GM21423 (cell line): ENCODE results near the gene MPL.
"Not testable (repeated sequence)": the region's sequence is repeated elsewhere in the genome, so short reads cannot be mapped to it uniquely, and the experiment has no call there.

Source experiments
- ATAC-seq: cut with Tn5 transposase; IDR thresholded peaks from one replicate; pipeline ENCODE4 v1.9.1; 2021; ENCODE audit warnings: mild to moderate bottlenecking, moderate library complexity; ENCODE audit not compliant: unreplicated experiment

MPL gene

DNA sequence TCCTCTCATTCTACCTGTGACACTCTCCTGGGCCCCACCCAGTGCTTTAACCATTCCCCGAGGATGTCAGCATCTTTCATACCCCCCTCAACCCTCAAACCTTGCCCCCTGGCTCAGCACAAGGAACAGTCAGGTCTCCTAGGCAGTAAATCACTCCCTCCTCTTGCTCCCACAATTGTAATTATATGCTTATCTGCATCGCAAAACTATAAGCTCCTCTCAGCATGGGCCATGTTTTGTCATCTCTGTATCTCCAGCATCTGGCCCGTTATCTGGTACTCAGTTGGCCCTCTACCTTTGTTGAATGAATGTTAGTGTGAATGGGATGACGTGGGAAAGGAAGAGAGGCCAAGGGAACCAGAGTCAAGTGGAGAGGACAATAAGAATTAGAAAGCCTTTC lies 32.9 kb downstream of the MPL start:
- no peak for ATAC-seq

GRCh38 chr1:43372172-43372571 lies 34.6 kb downstream of the MPL start:
- ATAC-seq: no peak

DNA sequence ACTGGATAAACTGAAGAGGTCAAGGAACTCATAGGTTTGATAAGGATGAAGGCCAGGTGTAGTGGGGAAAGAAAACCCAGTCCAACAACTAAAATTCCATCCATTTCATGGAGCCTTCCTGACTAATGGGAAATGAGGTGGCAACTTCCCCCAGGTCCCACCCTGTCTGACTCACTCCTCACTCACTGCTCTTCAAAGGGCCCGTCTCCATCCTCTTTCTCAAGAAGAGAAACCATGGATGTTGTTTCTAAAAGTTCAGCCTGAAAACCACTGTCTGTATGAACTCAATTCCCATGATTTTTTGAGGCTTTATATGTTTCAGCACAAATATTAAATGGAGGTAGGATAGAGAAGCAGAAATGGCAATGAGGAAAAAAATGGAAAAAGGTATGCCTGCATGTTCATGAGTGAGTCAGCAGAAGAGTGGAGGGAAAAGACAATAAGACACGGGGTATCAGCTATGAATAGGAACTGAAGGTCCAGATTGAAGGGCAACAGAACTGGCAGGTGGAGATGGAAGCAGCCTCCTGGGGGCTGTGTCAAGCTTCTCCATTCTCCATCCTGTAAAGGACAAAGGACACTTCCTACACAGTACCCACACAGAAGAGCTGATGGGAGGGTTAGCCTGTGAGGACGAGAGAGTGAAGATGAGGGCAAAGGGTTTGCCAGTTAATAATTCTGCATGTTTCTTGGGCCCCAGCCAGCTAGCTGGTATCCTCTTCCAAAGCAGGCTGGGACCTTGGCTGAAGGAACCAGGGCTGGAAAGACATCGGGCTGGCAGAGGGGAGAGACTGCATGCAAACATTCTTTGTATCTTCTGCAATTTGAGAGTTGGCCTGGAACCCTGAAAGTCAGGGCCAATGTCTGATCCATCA lies 35.7 kb downstream of the MPL start:
- ATAC-seq: no peak

GRCh38 chr1:43376723-43377235 lies 39.2 kb downstream of the MPL start:
- ATAC-seq: no peak

DNA sequence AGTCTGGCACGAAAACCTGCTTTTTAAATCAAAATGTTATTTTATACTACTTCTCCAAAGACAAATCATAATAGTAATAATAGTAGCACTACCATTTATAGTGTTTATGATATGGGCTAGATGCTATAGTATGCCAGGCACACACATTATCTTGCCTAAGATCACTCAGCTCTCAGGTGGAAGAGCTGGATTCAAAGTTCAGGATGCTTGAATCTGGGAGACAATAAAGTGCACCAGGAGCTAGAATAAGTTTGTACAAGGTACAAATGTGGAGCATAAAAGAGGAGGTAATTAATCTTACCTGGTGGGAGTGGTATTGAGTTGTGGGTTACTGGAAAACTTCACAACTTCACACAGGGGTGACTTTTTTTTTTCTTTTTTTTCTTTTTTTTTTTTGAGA lies 40.2 kb downstream of the MPL start:
- ATAC-seq: no peak

DNA sequence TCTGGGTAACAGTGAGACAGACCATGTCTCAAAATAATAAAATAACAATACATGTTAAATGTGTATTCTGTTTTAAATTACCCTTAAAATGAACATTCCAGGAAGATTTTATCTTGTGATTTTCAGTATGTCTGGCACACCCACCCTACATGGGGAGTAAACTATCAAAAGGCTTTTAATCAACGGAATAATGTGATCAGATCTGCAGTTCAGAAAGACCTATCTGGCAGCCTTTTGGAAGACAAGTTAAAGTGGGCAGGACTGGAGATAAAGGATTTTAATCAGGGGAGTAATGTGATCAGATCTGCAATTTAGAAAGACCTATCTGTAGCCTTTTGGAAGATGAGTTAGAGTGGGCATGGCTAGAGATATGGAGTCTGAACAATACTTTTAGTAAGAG lies 41.9 kb downstream of the MPL start:
- ATAC-seq: no peak

DNA sequence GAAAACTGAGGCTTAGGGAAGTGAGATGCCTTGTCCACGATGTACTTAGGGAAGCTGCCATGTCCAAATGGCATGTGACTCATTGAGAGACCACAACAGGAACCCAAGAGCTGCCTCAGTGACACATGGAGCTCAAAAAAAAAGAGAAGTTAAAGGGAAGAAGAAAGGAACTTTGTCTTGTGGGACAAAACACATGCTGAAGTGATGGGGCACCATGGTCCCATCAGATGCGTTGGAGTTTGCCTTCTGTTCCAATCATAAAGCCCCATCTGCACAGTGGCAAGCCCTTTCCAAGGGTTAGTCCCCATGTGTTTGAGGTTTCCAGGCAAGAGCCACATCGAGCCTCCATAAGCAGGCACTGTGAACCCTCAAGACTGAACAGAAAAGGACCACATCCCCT lies 44.0 kb downstream of the MPL start:
- ATAC-seq: no peak

GRCh38 chr1:43382027-43382779 lies 44.6 kb downstream of the MPL start:
- ATAC-seq: no peak

GRCh38 chr1:43383449-43383848 lies 45.8 kb downstream of the MPL start:
- ATAC-seq: no peak

DNA sequence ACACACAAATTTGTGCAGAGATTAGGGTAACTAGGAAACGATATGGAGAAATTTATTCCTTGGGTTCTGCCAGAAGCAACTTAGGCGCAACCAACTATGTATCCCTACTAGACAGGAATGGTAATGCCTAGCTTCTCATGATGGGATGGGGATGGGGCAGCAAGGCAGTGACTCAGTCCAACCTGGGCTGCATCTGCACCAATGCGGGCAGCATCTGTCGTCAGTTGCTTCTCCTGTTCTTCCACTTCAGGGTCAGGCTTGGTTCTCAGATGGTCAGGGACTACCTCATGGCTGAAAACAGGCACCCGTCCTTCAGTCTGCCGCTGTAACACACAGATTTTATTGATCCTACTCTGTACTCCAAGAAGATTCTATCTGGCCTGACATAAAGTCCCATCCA lies 49.1 kb downstream of the MPL start:
- no peak for ATAC-seq

DNA sequence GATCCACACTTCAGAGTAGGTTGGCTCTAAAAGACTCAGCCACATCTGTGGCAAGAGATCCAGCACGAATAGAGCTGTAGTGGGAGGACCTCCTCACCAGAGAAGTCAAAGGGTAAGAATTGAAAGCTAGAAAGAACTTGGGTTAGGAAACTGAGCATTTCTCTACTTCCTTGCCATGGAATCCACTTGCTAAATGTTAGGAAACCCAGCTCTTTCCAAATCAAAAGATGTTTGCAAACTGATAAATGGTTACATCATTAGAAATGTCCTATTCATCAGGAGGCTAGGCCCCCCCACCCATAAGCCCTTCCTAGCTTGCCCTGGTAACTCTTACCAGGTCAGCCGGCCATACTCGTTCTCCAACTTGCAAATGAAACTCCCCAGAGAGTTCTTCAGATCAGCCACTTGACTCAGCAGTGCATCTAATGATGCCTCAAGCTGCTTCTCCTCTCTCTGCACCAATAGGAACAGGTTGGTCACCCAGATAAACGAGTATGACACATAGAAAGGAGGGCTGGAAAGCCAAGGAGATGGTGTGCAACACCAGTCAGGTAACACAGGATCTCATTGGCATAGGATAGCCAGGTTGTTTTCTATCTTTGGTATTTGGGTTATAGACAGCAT lies 50.5 kb downstream of the MPL start:
- no peak for ATAC-seq

GRCh38 chr1:43388613-43389012 lies 51.0 kb downstream of the MPL start:
- no peak for ATAC-seq

GRCh38 chr1:43389326-43390313 lies 52.0 kb downstream of the MPL start, which contains the start of the genes MED8 and SZT2:
TSS of gene MED8 (minus strand) at chr1:43389800. CDS start at chr1:43389764, 36 bp downstream.
TSS of gene SZT2 (plus strand) at chr1:43389899. CDS start at chr1:43389969, 70 bp downstream.
- ATAC-seq: peak; percentile 94

- ATAC-seq: no peak
Measured at GRCh38 chr1:43392702-43393101, 55.1 kb downstream of the MPL start.

DNA sequence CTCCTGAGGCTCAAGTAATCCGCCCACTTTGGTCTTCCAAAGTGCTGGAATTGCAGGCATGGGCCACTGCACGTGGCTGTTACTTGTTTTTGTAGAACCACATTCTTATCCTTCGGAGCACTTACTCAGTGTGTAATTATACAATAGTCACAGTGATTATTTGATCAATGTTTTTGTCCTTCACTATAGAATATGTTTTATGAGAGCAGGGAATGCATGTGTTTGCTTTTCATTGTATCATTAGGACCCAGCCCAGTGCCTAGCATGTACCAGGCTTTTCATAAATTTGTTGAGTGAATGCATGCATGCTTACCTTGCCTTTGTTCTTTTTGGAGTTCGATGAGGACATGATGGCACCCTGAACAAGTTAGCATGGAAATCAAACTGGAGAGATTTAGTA lies 57.9 kb downstream of the MPL start:
- no peak for ATAC-seq

- no peak for ATAC-seq
Measured at GRCh38 chr1:43396059-43396458, 58.4 kb downstream of the MPL start.

- no peak for ATAC-seq
Measured at GRCh38 chr1:43398227-43398626, 60.6 kb downstream of the MPL start.

DNA sequence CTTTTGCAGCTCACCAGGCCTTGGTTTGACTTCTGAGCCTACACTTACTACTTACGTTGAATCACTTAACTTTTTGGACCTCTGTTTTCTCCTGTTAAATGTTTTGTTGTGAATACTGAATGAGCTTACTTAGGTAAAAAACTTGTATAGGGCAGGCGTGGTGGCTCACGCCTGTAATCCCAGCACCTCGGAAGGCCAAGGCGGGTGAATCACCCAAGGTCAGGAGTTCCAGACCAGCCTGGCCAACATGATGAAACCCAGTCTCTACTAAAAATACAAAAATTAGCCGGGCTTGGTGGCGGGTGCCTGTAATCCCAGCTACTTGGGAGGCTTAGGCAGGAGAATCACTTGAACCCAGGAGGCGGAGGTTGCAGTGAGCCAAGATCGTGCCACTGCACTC lies 62.8 kb downstream of the MPL start:
- not testable (repeated sequence) for ATAC-seq

- no peak for ATAC-seq
Measured at GRCh38 chr1:43402089-43402865, 64.7 kb downstream of the MPL start.
